Lung microvascular endothelial cell (primary cell): ENCODE data around the gene CACTIN. TPM values are rescaled to one million over a fixed set of nuclear protein-coding genes. Genes with fewer than 3 reads are reported as not detected.
"Not testable (repeated sequence)": the region's sequence is repeated elsewhere in the genome, so short reads cannot be mapped to it uniquely, and the experiment has no call there.

Experiments used
- DNase-seq, 2 donors: peaks; one replicate each; pipeline versions ENCODE4 v3.0.0 to v3.0.0-alpha.2; 2010; ENCODE audit warnings: low read depth in 2 of 2
- total RNA-seq: library from RNA; depleted of rRNA; stranded (reverse); fragments of >200 nt; gene quantifications from 2 replicates; pipeline ENCODE4 v1.2.1, GENCODE V29; 2014

The CACTIN gene
- total RNA-seq, 1 donor from 2014 or later: 21.6 TPM

- no peak for DNase-seq
Measured at GRCh38 chr19:3663838-3664237, 37.2 kb upstream of the CACTIN start.

GRCh38 chr19:3661284-3662238 is 35.0 kb upstream of the CACTIN start:
- DNase-seq: no peak

GRCh38 chr19:3660493-3661219 is 34.1 kb upstream of the CACTIN start:
- DNase-seq: peak; percentile 35 to 50

GRCh38 chr19:3659746-3660112 is 33.1 kb upstream of the CACTIN start:
- DNase-seq: no peak

GRCh38 chr19:3658870-3659745 is 32.5 kb upstream of the CACTIN start:
- DNase-seq: no peak

DNA sequence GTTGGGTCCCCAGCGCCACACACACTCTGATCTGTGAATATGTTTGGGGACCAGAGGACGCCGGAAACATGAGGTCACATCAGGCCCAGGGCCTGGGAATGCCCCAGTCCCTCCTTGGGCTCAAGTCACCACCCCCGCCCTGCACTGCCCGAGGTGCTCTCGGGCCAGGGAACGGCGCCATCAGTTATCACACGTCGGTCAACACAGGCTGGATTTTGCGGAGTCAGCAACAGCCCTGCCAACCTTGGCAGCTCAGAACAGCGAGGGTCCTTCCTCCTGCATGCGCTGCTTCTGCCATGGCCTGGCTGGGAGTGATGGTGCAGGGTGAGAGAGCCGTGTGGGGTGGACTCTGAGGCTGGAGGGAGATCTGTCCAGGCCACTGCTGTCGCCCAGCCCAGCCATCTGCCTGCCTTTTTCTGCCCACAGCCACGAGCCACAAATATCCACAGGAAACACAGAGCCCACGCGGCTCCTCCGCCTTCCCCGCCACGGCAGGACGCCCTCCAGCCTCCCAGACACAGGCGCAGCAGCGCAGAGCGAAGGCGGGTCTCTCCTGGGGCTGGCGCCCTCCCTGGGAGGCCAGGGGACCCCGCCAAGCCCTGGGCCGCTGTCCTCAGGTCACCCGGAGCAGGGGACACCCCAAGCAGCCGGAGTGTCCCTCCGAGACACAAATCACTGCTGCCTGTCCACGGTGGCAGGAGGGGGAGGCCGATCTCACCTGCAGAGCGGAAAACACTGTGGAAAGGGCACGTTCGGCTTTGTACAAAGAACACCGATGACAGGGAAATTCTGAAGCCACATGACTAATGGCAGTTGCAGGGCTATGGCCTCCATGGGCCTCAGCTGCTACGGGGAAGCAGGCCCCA is 31.6 kb upstream of the CACTIN start:
- no peak for DNase-seq

- no peak for DNase-seq
Measured at GRCh38 chr19:3657395-3657769, 30.8 kb upstream of the CACTIN start.

DNA sequence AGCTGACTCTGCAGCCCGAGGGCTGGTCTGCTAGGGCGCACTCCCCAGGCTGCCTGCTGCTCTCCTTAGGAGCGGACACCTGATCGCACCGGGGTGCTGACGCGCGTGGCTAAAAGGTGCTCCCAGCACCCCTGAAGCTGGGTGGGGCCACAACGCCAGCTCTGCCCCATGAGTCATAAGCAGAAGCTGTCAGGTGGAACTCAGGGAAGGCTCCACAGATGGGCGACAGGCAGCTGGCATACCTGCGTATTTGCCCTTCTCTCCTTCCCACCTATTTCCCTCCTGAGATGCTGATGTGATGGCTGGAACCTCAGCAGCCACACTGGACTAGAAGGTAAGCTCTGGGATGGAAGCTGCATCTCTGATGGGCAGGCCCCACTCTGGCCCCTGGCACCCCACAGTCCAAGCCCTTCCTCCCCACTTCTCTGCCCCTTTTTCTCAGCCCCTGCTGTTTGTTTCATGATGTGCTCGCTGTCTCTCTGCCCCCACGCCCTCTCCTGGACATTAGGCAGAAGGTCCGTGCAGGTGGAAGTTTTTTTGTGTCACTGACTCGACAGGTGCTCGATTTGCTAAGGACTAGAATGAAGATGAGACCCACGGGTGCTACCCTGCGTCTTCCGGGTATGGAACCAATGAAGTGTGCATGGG is 30.3 kb upstream of the CACTIN start:
- DNase-seq: no peak

DNA sequence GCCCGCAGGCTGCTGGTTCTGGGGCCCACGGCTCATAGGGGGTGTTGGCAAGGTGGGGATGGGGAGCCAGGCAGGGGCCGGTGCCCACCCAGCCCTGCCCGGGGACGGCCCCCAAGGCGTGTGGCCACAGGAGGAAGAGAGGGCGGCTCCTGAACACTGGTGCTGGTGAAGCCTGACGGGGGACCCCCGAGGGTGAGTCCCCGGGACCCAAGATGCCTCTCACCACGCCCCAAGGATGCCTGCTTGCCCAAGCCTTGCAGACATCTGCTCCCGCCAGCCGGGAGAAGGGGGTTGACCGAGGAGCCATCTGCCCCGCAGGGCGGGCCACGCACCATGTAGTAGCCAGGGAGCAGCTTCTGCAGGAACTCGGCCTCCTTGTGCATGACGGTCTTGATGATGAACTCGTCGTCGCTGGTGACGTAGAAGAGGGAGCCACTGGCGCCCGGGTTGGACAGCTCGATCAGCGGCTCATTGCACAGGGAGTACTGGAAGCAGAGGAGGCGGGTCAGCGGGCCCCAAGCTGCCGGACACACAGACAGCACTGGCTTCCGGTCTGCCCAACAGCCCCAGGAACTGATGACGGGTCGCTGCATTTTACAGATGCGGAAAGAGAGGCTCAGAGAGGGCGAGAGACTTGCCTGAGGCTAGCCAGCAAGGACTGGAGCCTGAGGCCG is 29.6 kb upstream of the CACTIN start:
- peak; percentile 20 to 29 for DNase-seq

DNA sequence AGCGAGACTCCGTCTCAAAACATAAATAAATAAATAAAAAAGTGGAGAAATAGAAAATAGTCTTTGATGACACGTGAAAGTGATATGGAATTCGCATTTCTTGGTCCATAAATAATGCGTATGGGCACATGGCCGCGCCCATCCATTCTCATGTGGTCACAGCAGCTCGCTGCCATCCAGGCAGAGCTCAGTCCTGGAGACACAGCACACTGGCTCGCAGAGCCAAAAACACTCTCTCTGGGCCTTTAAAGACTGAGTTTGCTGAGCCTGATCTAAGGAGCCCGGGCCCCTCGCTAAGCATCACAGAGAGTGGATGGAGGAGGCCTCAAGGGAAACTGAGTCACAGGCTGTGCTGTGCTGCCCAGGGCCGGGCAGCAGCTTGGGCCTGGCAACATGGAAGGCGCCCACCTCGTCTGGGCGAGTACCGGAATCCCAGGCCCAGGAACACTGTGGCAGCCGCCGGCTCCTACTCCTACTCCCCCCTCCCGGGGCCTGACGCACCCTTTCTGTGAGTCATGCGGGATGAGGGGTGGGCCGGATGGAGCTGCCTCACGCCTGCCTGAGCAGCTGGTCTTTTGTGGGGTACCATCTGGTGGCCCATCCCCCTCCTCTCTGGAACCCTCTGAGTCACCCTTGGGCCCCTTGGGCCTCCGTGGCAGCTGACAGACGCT is 28.9 kb upstream of the CACTIN start:
- DNase-seq: peak; percentile 28 to 96

DNA sequence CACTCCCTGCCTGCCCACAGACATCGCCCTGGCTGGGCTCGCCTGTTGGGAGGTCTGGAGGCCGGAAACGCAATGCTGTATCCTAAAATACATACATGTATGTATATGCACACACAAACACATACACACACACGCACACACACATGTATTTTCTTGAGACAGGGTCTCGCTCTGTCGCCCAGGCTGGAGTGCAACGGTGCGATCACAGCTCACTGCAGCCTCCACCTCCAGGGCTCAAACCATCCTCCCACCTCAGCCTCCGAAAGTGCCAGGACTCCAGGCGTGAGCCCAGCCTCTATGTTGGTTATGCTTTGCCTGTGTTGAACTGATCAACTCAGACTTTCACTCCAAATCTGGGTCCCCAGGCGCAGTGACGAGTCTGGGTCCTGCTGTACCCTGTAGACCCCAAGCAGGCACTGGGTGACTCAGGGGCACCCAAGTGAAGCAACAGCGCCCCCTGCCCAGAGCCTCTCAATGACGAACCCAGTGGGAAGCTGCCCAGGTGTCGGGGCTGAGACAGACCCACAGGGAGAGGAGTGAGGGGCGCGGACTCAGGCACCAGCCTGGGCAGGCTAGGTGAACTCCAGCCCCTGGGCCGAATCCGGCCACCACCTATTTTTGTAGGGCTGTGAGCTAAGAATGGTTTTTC is 27.4 kb upstream of the CACTIN start:
- no peak for DNase-seq

GRCh38 chr19:3653081-3653795 is 26.6 kb upstream of the CACTIN start:
- DNase-seq: no peak

- DNase-seq: no peak
Measured at GRCh38 chr19:3652422-3652821, 25.8 kb upstream of the CACTIN start.

- DNase-seq: no peak
Measured at GRCh38 chr19:3651684-3652083, 25.1 kb upstream of the CACTIN start.

- no peak for DNase-seq
Measured at GRCh38 chr19:3649888-3650287, 23.3 kb upstream of the CACTIN start.

DNA sequence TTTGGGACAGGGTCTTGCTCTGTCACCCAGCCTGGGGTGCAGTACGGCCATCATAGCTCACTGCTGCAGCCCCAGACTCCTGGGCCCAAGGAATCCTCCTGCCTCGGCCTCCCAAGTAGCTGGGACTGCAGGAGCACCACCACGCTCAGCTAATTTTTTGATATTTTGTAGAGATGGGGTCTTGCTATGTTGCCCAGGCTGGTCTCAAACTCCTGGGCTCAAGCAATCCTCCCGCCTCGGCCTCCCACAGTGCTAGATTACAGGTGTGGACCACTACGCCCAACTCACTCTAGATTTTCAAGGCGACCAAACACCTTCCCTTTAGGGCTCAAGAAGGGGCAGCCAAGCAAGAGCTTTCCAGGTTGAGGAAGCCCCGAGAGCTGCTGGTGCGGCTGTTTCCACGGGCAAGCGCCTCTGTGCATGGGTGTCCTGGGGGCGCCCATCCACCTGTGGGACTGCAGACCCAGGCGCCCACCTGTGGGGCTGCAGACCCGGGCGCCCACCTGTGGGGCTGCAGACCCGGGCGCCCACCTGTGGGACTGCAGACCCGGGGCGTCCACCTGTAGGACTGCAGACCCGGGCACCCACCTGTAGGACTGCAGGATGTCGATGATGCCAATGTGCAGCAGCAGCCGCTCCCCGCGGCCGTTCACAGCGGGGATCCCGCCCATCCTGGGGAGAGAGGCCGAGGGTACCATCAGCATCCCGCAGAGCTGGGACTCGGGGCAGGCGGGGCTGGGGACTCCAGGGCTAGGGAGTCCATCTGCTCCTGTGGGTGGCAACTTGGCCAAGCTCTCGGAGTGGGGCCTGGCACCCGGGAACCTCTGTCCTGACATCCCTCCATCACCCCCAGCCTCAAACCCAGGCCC is 21.7 kb upstream of the CACTIN start:
- DNase-seq: no peak

GRCh38 chr19:3647102-3647501 is 20.5 kb upstream of the CACTIN start:
- DNase-seq: not testable (repeated sequence)
